Mucosa of descending colon (tissue), 3 donors: ENCODE measurements around the gene ATP2C2. TPM values are rescaled to one million over a fixed set of nuclear protein-coding genes. Genes with fewer than 3 reads are reported as not detected.

Experiments
- ATAC-seq: fragments of 200-7000 bp; cut with Tn5 transposase; one replicate; pipeline ENCODE4 v1.9.1; 2020; ENCODE audit warnings: mild to moderate bottlenecking, moderate library complexity
- DNase-seq, 3 donors: peaks; one replicate each; pipeline ENCODE4 v3.0.0-alpha.2; 2020
- H3K36me3 ChIP-seq: fragments of 200-600 bp; one replicate; pipeline ENCODE4 v1.8.0; 2021; ENCODE audit warnings: low read depth, mild to moderate bottlenecking
- H3K4me1 ChIP-seq: fragments of 200-600 bp; one replicate; pipeline ENCODE4 v1.8.0; 2021; ENCODE audit warnings: low read depth, mild to moderate bottlenecking
- H3K4me3 ChIP-seq: fragments of 200-600 bp; one replicate; pipeline ENCODE4 v1.8.0; 2021; ENCODE audit warnings: mild to moderate bottlenecking
- H3K9me3 ChIP-seq: fragments of 200-600 bp; one replicate; pipeline ENCODE4 v1.8.0; 2021; ENCODE audit warnings: mild to moderate bottlenecking
- CTCF ChIP-seq: fragments of 200-600 bp; IDR thresholded peaks from one replicate; pipeline ENCODE4 v1.8.0; 2022; ENCODE audit warnings: antibody characterized with exemption, mild to moderate bottlenecking
- intact Hi-C, 2 donors: fragments of 100-400 bp; cut with DNase I in 1 of 2; cut with micrococcal nuclease in 1 of 2; formaldehyde crosslinking; loops; one replicate each; pipeline versions ENCODE4 v1.11.0 to v1.11.1; 2022; cut with DNase I, micrococcal nuclease
- total RNA-seq, 3 donors: library from RNA; stranded (reverse); fragmentation: NEBNext Ultra II Directional in 2 of 3; extraction: Animal tissue kit (Norgen Biotek cat#: 25700) in 2 of 3; gene quantifications; one replicate each; pipeline versions ENCODE4 v1.2.1 to v1.2.4, GENCODE V29; 2021 to 2023
- donor health status: DM: no; HTN: no; CAD: no; lungs with moderate emphysema.
- donor health status: DM: no; HTN: no; CAD: no.
- donor health status: DM: no; HTN: yes; CAD: no.

ATP2C2 gene
- total RNA-seq, 3 donors from 2014 or later: 98.8 to 322 (median 159) TPM

GRCh38 chr16:84442416-84443145 is 74.2 kb downstream of the ATP2C2 start:
- H3K4me3 ChIP-seq: no peak overlapping the region
- H3K36me3 ChIP-seq: no peaks in the 10 kb centered on the region
- intact Hi-C loops: no loop called here
- no peak for TF ChIP-seq CTCF
- no peaks in the 10 kb centered on the region for H3K9me3 ChIP-seq
- no peak for DNase-seq
- H3K4me1 ChIP-seq: peaks cover 13% of the 10 kb centered on the region
- ATAC-seq: peak; percentile 1

- no peak for TF ChIP-seq CTCF
- H3K9me3 ChIP-seq: no peaks in the 10 kb centered on the region
- H3K36me3 ChIP-seq: no peaks in the 10 kb centered on the region
- H3K4me1 ChIP-seq: peaks cover 13% of the 10 kb centered on the region
- intact Hi-C loops: no loop called here
- ATAC-seq (peak; percentile 93), DNase-seq (peak in 2 of 3 donors; percentile 73 to 74)
- H3K4me3 ChIP-seq: no peak overlapping the region
Observed at GRCh38 chr16:84443166-84443802, 74.9 kb downstream of the ATP2C2 start.

GRCh38 chr16:84444476-84444875 is 76.1 kb downstream of the ATP2C2 start:
- no peaks in the 10 kb centered on the region for H3K36me3 ChIP-seq
- ATAC-seq: no peak

GRCh38 chr16:84446084-84446483 is 77.7 kb downstream of the ATP2C2 start:
- DNase-seq (no peak), ATAC-seq (no peak)
- H3K9me3 ChIP-seq: no peaks in the 10 kb centered on the region
- H3K36me3 ChIP-seq: no peaks in the 10 kb centered on the region
- no peak overlapping the region for H3K4me3 ChIP-seq
- no peak for TF ChIP-seq CTCF
- intact Hi-C loops: no loop called here
- peaks cover 11% of the 10 kb centered on the region for H3K4me1 ChIP-seq

More at GRCh38 chr16:84444476-84444875, 76.1 kb downstream of the ATP2C2 start:
- no peak for TF ChIP-seq CTCF
- DNase-seq: no peak
- no peaks in the 10 kb centered on the region for H3K9me3 ChIP-seq
- peaks cover 11% of the 10 kb centered on the region for H3K4me1 ChIP-seq
- no peak overlapping the region for H3K4me3 ChIP-seq
- intact Hi-C loops: no loop called here

- Histone ChIP-seq H3K4me1 (peaks cover 11% of the 10 kb centered on the region), H3K4me3 (no peak overlapping the region), H3K9me3 (no peaks in the 10 kb centered on the region), H3K36me3 (no peaks in the 10 kb centered on the region)
- intact Hi-C loops: no loop called here
- DNase-seq (no peak), ATAC-seq (no peak)
- no peak for TF ChIP-seq CTCF
Observed at GRCh38 chr16:84446596-84447392, 78.5 kb downstream of the ATP2C2 start.
